HCT116 (cell line): ENCODE data around the gene TMC3. TPM values are rescaled to one million over a fixed set of nuclear protein-coding genes. Genes with fewer than 3 reads are reported as not detected.

ENCODE experiments used
- ATAC-seq: fragments of 200-7000 bp; cut with Tn5 transposase; 2 replicates; pipeline ENCODE4 v1.9.1; 2020; ENCODE audit warnings: mild to moderate bottlenecking, moderate library complexity
- BruUV-seq: library from RNA; stranded (reverse); fragments of 400-500 nt; replicated peaks from 2 replicates; lab custom pipeline; 2021; lab: Mats Ljungman, UMichigan
- CTCF ChIA-PET: fragments of 300-600 bp; sonication (Branson Sonifier 250); formaldehyde crosslinking; loops from one replicate; lab custom pipeline; 2021; ENCODE audit warnings: antibody characterized with exemption; lab: Charles Lee
- POLR2A ChIA-PET: fragments of 300-600, 350-600 bp; sonication (Branson Sonifier 250); formaldehyde crosslinking; loops from one replicate; lab custom pipeline; 2021; ENCODE audit warnings: antibody characterized with exemption; lab: Charles Lee
- RAD21 ChIA-PET, 2 experiments: fragments of 300-600 bp; sonication (Branson Sonifier 250); formaldehyde crosslinking; loops; one replicate each; lab custom pipeline; 2023; ENCODE audit warnings: low total read pairs in 2 of 2; ENCODE audit not compliant: uncharacterized antibody in 2 of 2, unreplicated experiment in 2 of 2, low non-redundant PET in 1 of 2; lab: Charles Lee
- DNase-seq: peaks from one replicate; pipeline ENCODE4 v3.0.0-alpha.2; 2010; ENCODE audit warnings: low read depth, low spot score
- H2AFZ ChIP-seq: fragments of 200-600 bp; shearing (Covaris generic), sonication (generic); 2 replicates; pipeline ENCODE4 v1.6.1; 2017; ENCODE audit warnings: low read depth, mixed run types, mixed read lengths, antibody characterized with exemption, low read length; ENCODE audit not compliant: poor library complexity, severe bottlenecking
- H3K27ac ChIP-seq: 2 replicates; pipeline ENCODE4 v1.5.1; 2012; ENCODE audit warnings: low read depth, low read length
- H3K27me3 ChIP-seq: fragments of 200-600 bp; sonication (generic); 2 replicates; pipeline ENCODE4 v1.6.1; 2016; ENCODE audit warnings: mixed run types, low read length, mixed read lengths; ENCODE audit not compliant: insufficient read depth
- H3K36me3 ChIP-seq, 2 experiments: fragments of 200-500 bp in 1 of 2; fragments of 200-600 bp in 1 of 2; sonication (Bioruptor generic) in 1 of 2; sonication (generic) in 1 of 2; 2 replicates each; pipeline versions ENCODE4 v1.5.1 to v1.6.1; 2014 to 2016; ENCODE audit warnings: low read length in 2 of 2, inconsistent platforms in 1 of 2, mixed read lengths in 1 of 2, mixed run types in 1 of 2; ENCODE audit not compliant: insufficient read depth in 2 of 2, control insufficient read depth in 1 of 2
- H3K4me1 ChIP-seq, 2 experiments: fragments of 200-600 bp in 1 of 2; sonication (generic) in 1 of 2; 2 replicates each; pipeline versions ENCODE4 v1.5.1 to v1.6.1; 2012 to 2017; ENCODE audit warnings: low read length in 2 of 2, inconsistent platforms in 1 of 2, mild to moderate bottlenecking in 1 of 2, mixed read lengths in 1 of 2, mixed run types in 1 of 2, moderate library complexity in 1 of 2; ENCODE audit not compliant: insufficient read depth in 2 of 2, control insufficient read depth in 1 of 2
- H3K4me2 ChIP-seq: fragments of 200-600 bp; sonication (generic); 2 replicates; pipeline ENCODE4 v1.6.1; 2017; ENCODE audit warnings: mixed run types, low read length, mixed read lengths
- H3K4me3 ChIP-seq, 2 experiments: fragments of 200-600 bp in 1 of 2; sonication (generic) in 1 of 2; replicated peaks in 1 of 2; 2 replicates each; pipeline ENCODE4 v1.5.1; 2011 to 2016; ENCODE audit warnings: low read length in 2 of 2, control low read depth in 1 of 2, low read depth in 1 of 2, mild to moderate bottlenecking in 1 of 2, mixed read lengths in 1 of 2, mixed run types in 1 of 2
- H3K79me2 ChIP-seq: fragments of 200-600 bp; sonication (generic); 2 replicates; pipeline ENCODE4 v1.6.1; 2017; ENCODE audit warnings: mild to moderate bottlenecking, mixed run types, low read length, moderate library complexity, mixed read lengths; ENCODE audit not compliant: insufficient read depth
- H3K9ac ChIP-seq: fragments of 200-600 bp; sonication (generic); 2 replicates; pipeline ENCODE4 v1.6.1; 2016; ENCODE audit warnings: low read length, mixed read lengths
- H3K9me2 ChIP-seq: fragments of 200-600 bp; sonication (generic), shearing (Covaris generic); 2 replicates; pipeline ENCODE4 v1.6.1; 2017; ENCODE audit warnings: mixed run types, mild to moderate bottlenecking, moderate library complexity; ENCODE audit not compliant: insufficient read depth
- H3K9me3 ChIP-seq, 2 experiments: fragments of 200-500 bp in 1 of 2; fragments of 200-600 bp in 1 of 2; sonication (Bioruptor generic) in 1 of 2; sonication (generic) in 1 of 2; 2 replicates each; pipeline ENCODE4 v1.6.1; 2014 to 2017; ENCODE audit warnings: low read length in 2 of 2, mixed read lengths in 2 of 2, inconsistent platforms in 1 of 2, low read depth in 1 of 2, mild to moderate bottlenecking in 1 of 2, mixed run types in 1 of 2, moderate library complexity in 1 of 2; ENCODE audit not compliant: control insufficient read depth in 1 of 2, insufficient read depth in 1 of 2
- H4K20me1 ChIP-seq: fragments of 200-600 bp; sonication (generic), shearing (Covaris generic); 2 replicates; pipeline ENCODE4 v1.6.1; 2017; ENCODE audit warnings: mixed run types, mild to moderate bottlenecking, moderate library complexity; ENCODE audit not compliant: insufficient read depth
- CEBPB ChIP-seq: IDR thresholded peaks from 2 replicates; pipeline ENCODE4 v1.6.1; 2012; ENCODE audit warnings: low read depth
- CTCF ChIP-seq, 3 experiments: fragments of 200-600 bp in 1 of 3; sonication (generic) in 1 of 3; IDR thresholded peaks in 2 of 3; conservative IDR thresholded peaks in 1 of 3; 2 replicates each; pipeline ENCODE4 v1.5.1; 2012 to 2017; ENCODE audit warnings: low read depth in 2 of 3, low read length in 2 of 3, antibody characterized with exemption in 1 of 3, borderline replicate concordance in 1 of 3, control low read depth in 1 of 3, mild to moderate bottlenecking in 1 of 3, mixed read lengths in 1 of 3, mixed run types in 1 of 3, moderate library complexity in 1 of 3; ENCODE audit not compliant: insufficient read depth in 1 of 3
- EGR1 ChIP-seq: IDR thresholded peaks from 2 replicates; pipeline ENCODE4 v1.6.1; 2012; ENCODE audit warnings: low read depth
- ELF1 ChIP-seq: IDR thresholded peaks from 2 replicates; pipeline ENCODE4 v1.6.1; 2012; ENCODE audit warnings: low read depth, borderline replicate concordance
- EZH2 ChIP-seq: fragments of 200-600 bp; sonication (generic); IDR thresholded peaks from 2 replicates; pipeline ENCODE4 v1.6.1; 2017; ENCODE audit warnings: antibody characterized with exemption, mixed run types
- JUND ChIP-seq: IDR thresholded peaks from 2 replicates; pipeline ENCODE4 v1.6.1; 2012
- POLR2AphosphoS5 ChIP-seq: IDR thresholded peaks from 2 replicates; pipeline ENCODE4 v1.6.1; 2011; ENCODE audit warnings: mild to moderate bottlenecking, low read depth, low read length, moderate library complexity
- RAD21 ChIP-seq: IDR thresholded peaks from 2 replicates; pipeline ENCODE4 v1.6.1; 2012; ENCODE audit warnings: low read depth, mild to moderate bottlenecking
- REST ChIP-seq: IDR thresholded peaks from 2 replicates; pipeline ENCODE4 v1.6.1; 2012; ENCODE audit warnings: low read depth
- SIN3A ChIP-seq: IDR thresholded peaks from 2 replicates; pipeline ENCODE4 v1.6.1; 2012; ENCODE audit warnings: low read depth
- SRF ChIP-seq: IDR thresholded peaks from 2 replicates; pipeline ENCODE4 v1.6.1; 2012; ENCODE audit warnings: low read depth
- TCF7L2 ChIP-seq: IDR thresholded peaks from 2 replicates; pipeline ENCODE4 v1.7.0; 2011; ENCODE audit warnings: borderline replicate concordance, inconsistent platforms; ENCODE audit not compliant: insufficient read depth, insufficient read length; ENCODE audit errors: extremely low read depth
- ZNF274 ChIP-seq: fragments of 200-500 bp; sonication (Bioruptor generic); IDR thresholded peaks from 2 replicates; pipeline ENCODE4 v1.6.1; 2014; ENCODE audit warnings: mild to moderate bottlenecking, low read depth, low read length, inconsistent platforms
- intact Hi-C: fragments of 100-400 bp; cut with micrococcal nuclease; formaldehyde crosslinking; loops from 2 replicates; pipeline ENCODE4 v1.10.0; 2022
- total RNA-seq: library from RNA; stranded (reverse); gene quantifications from one replicate; pipeline ENCODE4 v1.2.1, GENCODE V29; 2021; ENCODE audit not compliant: unreplicated experiment

The TMC3 gene
- total RNA-seq, 1 experiment from 2014 or later: not detected

- TF ChIP-seq ZNF274: no peak
- TF ChIP-seq POLR2AphosphoS5: no peak
Measured at GRCh38 chr15:81285461-81285860, 88.6 kb downstream of the TMC3 start (continued).

GRCh38 chr15:81284256-81285031 lies 89.6 kb downstream of the TMC3 start:
- no peaks in the 10 kb centered on the region for H3K36me3 ChIP-seq
- no peak overlapping the region for H2AFZ ChIP-seq
- no peak overlapping the region for H3K4me3 ChIP-seq
- ATAC-seq (no peak), DNase-seq (no peak)
- H3K9me3 ChIP-seq: no peaks in the 10 kb centered on the region
- H3K27ac ChIP-seq: no peak overlapping the region
- no peaks in the 10 kb centered on the region for H3K9me2 ChIP-seq
- intact Hi-C loops: no loop called here
- no peaks in the 10 kb centered on the region for H3K4me1 ChIP-seq
- H3K9ac ChIP-seq: no peak overlapping the region
- POLR2A ChIA-PET: no interaction called here
- no peaks in the 10 kb centered on the region for H4K20me1 ChIP-seq
- RAD21 ChIA-PET: no interaction called here
- no peak for TF ChIP-seq ELF1
- TF ChIP-seq REST: no peak
- no peak for TF ChIP-seq SRF
- TF ChIP-seq POLR2AphosphoS5: no peak
- TF ChIP-seq TCF7L2: no peak
- no peak for TF ChIP-seq SIN3A
- TF ChIP-seq EGR1: no peak
- TF ChIP-seq RAD21: no peak
- TF ChIP-seq EZH2: no peak
- no peak for TF ChIP-seq CEBPB
- TF ChIP-seq JUND: no peak
- TF ChIP-seq CTCF (IDR thresholded peaks at IDR 0.05 in 2 of 3, conservative IDR thresholded peaks at IDR 0.05 in 1 of 3; ENCODE audit: borderline replicate concordance in 1 of 3, insufficient read depth in 1 of 3, low read depth in 2 of 3, low read length in 2 of 3): no peak
- CTCF ChIA-PET: no interaction called here
- no TSS peak for BruUV-seq
- H3K4me2 ChIP-seq: no peak overlapping the region
- no peaks in the 10 kb centered on the region for H3K27me3 ChIP-seq
- H3K79me2 ChIP-seq: no peaks in the 10 kb centered on the region
